IPS-18a (cell line): Measurements from ENCODE around the gene IL6.
"Not testable (repeated sequence)": the region's sequence is repeated elsewhere in the genome, so short reads cannot be mapped to it uniquely, and the experiment has no call there.

Experiments
- H3K27ac ChIP-seq: one replicate; pipeline ENCODE4 v1.5.1; 2013; ENCODE audit warnings: low read length
- H3K27me3 ChIP-seq: one replicate; pipeline ENCODE4 v1.6.1; 2013; ENCODE audit warnings: mild to moderate bottlenecking, low read length; ENCODE audit not compliant: control insufficient read depth, insufficient read depth
- H3K36me3 ChIP-seq: one replicate; pipeline ENCODE4 v1.6.1; 2013; ENCODE audit warnings: low read depth, low read length; ENCODE audit not compliant: control insufficient read depth
- H3K4me1 ChIP-seq: one replicate; pipeline ENCODE4 v1.6.1; 2013; ENCODE audit warnings: low read depth, low read length; ENCODE audit not compliant: control insufficient read depth
- H3K4me3 ChIP-seq: one replicate; pipeline ENCODE4 v1.5.1; 2013; ENCODE audit warnings: low read length
- H3K9ac ChIP-seq: one replicate; pipeline ENCODE4 v1.6.1; 2013; ENCODE audit warnings: mild to moderate bottlenecking, low read length, moderate library complexity
- H3K9me3 ChIP-seq: one replicate; pipeline ENCODE4 v1.6.1; 2013; ENCODE audit warnings: low read depth, low read length; ENCODE audit not compliant: control insufficient read depth

The IL6 gene

DNA sequence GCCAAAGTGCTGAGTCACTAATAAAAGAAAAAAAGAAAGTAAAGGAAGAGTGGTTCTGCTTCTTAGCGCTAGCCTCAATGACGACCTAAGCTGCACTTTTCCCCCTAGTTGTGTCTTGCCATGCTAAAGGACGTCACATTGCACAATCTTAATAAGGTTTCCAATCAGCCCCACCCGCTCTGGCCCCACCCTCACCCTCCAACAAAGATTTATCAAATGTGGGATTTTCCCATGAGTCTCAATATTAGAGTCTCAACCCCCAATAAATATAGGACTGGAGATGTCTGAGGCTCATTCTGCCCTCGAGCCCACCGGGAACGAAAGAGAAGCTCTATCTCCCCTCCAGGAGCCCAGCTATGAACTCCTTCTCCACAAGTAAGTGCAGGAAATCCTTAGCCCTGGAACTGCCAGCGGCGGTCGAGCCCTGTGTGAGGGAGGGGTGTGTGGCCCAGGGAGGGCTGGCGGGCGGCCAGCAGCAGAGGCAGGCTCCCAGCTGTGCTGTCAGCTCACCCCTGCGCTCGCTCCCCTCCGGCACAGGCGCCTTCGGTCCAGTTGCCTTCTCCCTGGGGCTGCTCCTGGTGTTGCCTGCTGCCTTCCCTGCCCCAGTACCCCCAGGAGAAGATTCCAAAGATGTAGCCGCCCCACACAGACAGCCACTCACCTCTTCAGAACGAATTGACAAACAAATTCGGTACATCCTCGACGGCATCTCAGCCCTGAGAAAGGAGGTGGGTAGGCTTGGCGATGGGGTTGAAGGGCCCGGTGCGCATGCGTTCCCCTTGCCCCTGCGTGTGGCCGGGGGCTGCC is at the start of gene IL6:
Gene IL6 (plus strand): TSS at position 294 of the 807 bp plus-strand sequence. CDS start 63 bp downstream, at position 357.
- H3K36me3 ChIP-seq = no peaks in the 10 kb centered on the region
- no peaks in the 10 kb centered on the region for H3K9me3 ChIP-seq
- peaks cover 16% of the 10 kb centered on the region for H3K4me1 ChIP-seq
- no peak within 1 kb of the TSS for H3K4me3 ChIP-seq
- H3K27me3 ChIP-seq = peaks cover 5% of the 10 kb centered on the region
- H3K27ac ChIP-seq = no peak within 1 kb of the TSS
- no peak within 1 kb of the TSS for H3K9ac ChIP-seq

DNA sequence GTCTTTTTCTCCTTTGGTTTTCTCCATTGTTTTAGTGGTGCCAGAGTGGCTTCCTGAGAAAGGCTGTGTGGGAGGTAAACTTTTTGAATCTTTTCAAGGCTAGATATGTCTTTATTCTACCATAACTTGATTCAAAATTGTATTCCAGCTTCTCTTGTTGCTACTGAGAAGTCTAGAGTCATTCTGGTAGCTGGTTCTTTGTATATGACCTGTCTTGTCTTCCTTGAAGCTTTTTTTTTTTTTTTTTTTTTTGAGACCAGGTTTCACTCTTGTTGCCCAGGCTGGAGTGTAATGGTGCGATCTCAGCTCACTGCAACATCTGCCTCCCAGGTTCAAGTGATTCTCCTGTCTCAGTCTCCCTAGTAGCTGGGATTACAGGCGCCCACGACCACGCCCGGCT is 49.7 kb upstream of the IL6 start:
- H3K4me1 ChIP-seq, H3K36me3 ChIP-seq, H3K9ac ChIP-seq, H3K4me3 ChIP-seq, H3K9me3 ChIP-seq, H3K27me3 ChIP-seq, H3K27ac ChIP-seq: not testable (repeated sequence)

GRCh38 chr7:22677680-22678079 is 49.3 kb upstream of the IL6 start:
- no peak overlapping the region for H3K9ac ChIP-seq
- no peak overlapping the region for H3K4me3 ChIP-seq

GRCh38 chr7:22680482-22680911 is 46.5 kb upstream of the IL6 start:
- Histone ChIP-seq H3K36me3 (no peaks in the 10 kb centered on the region), H3K4me3 (no peak overlapping the region), H3K27ac (no peak overlapping the region), H3K9me3 (no peaks in the 10 kb centered on the region), H3K27me3 (no peaks in the 10 kb centered on the region), H3K9ac (no peak overlapping the region), H3K4me1 (no peaks in the 10 kb centered on the region)

More at GRCh38 chr7:22677680-22678079, 49.3 kb upstream of the IL6 start:
- Histone ChIP-seq H3K36me3 (no peaks in the 10 kb centered on the region), H3K27ac (no peak overlapping the region), H3K9me3 (no peaks in the 10 kb centered on the region), H3K4me1 (no peaks in the 10 kb centered on the region), H3K27me3 (no peaks in the 10 kb centered on the region)

DNA sequence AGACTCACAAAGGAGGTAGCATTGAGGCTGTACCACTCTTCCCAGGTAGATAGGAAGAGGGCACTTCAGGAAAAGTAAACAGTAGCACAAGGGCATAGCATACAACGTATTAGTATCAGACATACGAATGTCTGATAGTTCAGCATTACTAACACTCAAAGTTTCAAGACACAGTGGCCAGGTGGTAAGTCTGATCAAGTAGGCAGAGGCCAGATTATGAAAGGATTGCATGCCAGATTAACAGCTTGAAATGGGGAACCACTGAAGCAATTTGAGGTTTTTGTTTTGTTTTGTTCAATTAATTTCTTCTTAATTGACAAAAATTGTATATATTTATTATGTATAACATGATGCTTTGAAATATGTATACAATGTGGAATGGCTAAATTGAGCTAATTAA is 45.7 kb upstream of the IL6 start:
- Histone ChIP-seq H3K4me3 (no peak overlapping the region), H3K27ac (no peak overlapping the region), H3K36me3 (no peaks in the 10 kb centered on the region), H3K27me3 (no peaks in the 10 kb centered on the region), H3K4me1 (no peaks in the 10 kb centered on the region), H3K9me3 (no peaks in the 10 kb centered on the region), H3K9ac (no peak overlapping the region)

GRCh38 chr7:22681852-22682657 is 44.9 kb upstream of the IL6 start:
- Histone ChIP-seq H3K9me3 (no peaks in the 10 kb centered on the region), H3K4me3 (no peak overlapping the region), H3K27ac (no peak overlapping the region), H3K9ac (no peak overlapping the region), H3K27me3 (no peaks in the 10 kb centered on the region), H3K36me3 (no peaks in the 10 kb centered on the region), H3K4me1 (no peaks in the 10 kb centered on the region)

DNA sequence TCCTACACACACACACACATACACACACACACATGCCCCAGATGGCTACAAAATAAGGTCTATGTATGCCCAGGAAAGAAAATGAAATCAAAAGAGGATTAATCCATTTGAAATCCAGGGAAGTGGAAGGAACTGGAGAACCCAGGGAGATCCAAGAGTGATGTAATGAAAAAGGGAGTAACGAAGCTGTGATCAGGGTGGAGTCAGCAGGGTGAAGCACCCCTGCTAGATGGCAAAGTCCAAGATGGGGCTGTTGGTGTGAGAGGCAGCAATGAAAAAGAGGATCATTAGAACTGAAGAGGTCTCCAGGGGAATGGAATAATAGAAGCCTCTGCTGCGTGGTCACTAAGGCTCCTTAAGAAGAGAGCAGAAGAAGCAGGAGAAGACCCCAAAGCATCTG is 43.6 kb upstream of the IL6 start:
- Histone ChIP-seq H3K4me3 (no peak overlapping the region), H3K9me3 (no peaks in the 10 kb centered on the region), H3K9ac (no peak overlapping the region), H3K4me1 (no peaks in the 10 kb centered on the region), H3K27ac (no peak overlapping the region), H3K36me3 (no peaks in the 10 kb centered on the region), H3K27me3 (no peaks in the 10 kb centered on the region)

- Histone ChIP-seq H3K9ac (no peak overlapping the region), H3K4me1 (no peaks in the 10 kb centered on the region), H3K4me3 (no peak overlapping the region), H3K36me3 (no peaks in the 10 kb centered on the region), H3K27ac (no peak overlapping the region), H3K27me3 (no peaks in the 10 kb centered on the region), H3K9me3 (no peaks in the 10 kb centered on the region)
These were observed 40.4 kb upstream of the IL6 start for GRCh38 chr7:22686620-22687019.

GRCh38 chr7:22688084-22688483 is 38.9 kb upstream of the IL6 start:
- Histone ChIP-seq H3K4me3 (no peak overlapping the region), H3K27me3 (no peaks in the 10 kb centered on the region), H3K9ac (no peak overlapping the region), H3K36me3 (no peaks in the 10 kb centered on the region), H3K4me1 (no peaks in the 10 kb centered on the region), H3K27ac (no peak overlapping the region), H3K9me3 (no peaks in the 10 kb centered on the region)

GRCh38 chr7:22688934-22689333 is 38.1 kb upstream of the IL6 start:
- H3K4me1 ChIP-seq, H3K4me3 ChIP-seq, H3K9me3 ChIP-seq, H3K36me3 ChIP-seq, H3K27me3 ChIP-seq, H3K27ac ChIP-seq, H3K9ac ChIP-seq: not testable (repeated sequence)

DNA sequence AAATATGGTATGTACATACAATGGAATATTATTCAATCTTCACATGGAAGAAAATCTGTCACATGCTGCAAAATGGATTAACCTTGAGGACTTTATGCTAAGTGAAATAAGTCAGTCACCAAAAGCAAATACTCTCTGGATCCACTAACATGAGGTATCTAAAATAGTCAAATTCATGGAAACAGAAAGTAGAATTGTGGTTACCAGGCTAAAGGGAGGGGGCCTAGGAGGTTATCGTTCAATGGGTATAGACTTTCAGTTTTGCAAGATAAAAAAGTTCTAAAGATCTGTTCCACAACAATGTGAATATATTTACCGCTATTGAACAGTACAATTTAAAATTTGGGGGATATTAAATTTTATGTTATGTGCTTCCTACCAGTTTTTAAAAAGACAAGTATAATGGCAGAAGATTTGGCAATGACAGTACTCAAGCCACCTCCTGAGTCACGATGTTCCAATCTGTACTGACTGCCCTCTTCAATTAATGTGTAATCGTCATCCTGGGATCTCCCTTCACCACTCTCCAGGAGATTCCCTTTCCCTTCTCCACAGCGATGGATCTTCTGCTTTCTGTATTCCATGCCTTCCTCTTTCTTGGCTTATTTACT is 32.3 kb upstream of the IL6 start:
- no peaks in the 10 kb centered on the region for H3K27me3 ChIP-seq
- no peak overlapping the region for H3K9ac ChIP-seq
- H3K4me1 ChIP-seq = peaks cover 3% of the 10 kb centered on the region
- H3K27ac ChIP-seq = no peak overlapping the region
- no peak overlapping the region for H3K4me3 ChIP-seq
- no peaks in the 10 kb centered on the region for H3K36me3 ChIP-seq
- no peaks in the 10 kb centered on the region for H3K9me3 ChIP-seq
